ENCODE measurements around the gene ITPKA.
A peak's percentile ranks its signal among the peaks of the same experiment; 100 is the strongest.

DNA sequence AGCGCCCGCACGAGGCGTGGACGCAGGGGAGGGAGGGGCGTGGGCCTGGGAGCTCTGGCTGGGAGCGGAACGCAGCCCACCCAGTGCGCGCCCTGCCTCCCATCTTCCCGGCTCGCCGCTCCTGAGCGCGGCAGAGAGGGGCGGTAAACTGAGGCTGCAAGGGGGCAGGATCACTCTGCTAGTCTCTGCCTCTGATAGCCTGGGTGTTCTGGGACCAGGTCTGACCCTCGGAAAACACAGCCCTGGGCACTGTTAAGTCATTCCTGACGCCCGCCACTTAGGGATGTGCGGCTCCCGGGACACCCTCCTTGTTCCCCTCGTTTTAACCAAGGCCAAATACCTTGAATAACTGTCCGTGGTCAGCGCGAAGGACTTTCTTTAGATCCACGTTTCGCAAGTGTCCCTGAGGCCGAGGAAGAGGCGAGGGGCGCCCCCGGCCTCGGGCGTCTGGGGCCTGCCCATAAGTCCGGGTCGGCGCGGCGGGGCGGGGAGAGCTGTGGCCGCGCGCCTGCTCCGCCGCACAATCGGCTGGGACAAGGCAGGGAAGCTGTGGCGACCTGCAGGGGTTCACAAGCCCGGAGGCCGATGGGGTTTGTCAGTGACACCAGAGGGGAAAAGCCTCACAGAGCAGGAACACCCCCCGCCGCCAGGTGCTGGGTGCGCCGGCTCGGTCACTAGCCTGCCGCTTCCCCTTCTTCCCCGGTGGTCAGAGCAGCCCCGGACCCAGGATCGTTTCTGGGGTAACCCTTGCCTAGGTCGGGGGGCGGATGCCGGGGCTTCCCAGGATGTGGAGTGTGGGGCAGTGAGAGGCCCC, 1.5 kb downstream of the ITPKA start:
- TF ChIP-seq, protein P1, sequence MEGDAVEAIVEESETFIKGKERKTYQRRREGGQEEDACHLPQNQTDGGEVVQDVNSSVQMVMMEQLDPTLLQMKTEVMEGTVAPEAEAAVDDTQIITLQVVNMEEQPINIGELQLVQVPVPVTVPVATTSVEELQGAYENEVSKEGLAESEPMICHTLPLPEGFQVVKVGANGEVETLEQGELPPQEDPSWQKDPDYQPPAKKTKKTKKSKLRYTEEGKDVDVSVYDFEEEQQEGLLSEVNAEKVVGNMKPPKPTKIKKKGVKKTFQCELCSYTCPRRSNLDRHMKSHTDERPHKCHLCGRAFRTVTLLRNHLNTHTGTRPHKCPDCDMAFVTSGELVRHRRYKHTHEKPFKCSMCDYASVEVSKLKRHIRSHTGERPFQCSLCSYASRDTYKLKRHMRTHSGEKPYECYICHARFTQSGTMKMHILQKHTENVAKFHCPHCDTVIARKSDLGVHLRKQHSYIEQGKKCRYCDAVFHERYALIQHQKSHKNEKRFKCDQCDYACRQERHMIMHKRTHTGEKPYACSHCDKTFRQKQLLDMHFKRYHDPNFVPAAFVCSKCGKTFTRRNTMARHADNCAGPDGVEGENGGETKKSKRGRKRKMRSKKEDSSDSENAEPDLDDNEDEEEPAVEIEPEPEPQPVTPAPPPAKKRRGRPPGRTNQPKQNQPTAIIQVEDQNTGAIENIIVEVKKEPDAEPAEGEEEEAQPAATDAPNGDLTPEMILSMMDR (IDR thresholded peaks at IDR 0.05): peak in 1 of 6 experiments; percentile 16
- TF ChIP-seq EP300 (IDR thresholded peaks at IDR 0.05) (no peak), POLR2AphosphoS5 (IDR thresholded peaks at IDR 0.05) (no peak), POLR2A (IDR thresholded peaks at IDR 0.05) (no peak)

Measured in upper lobe of left lung (tissue), 4 donors.